HFF-Myc (cell line): ENCODE data around the gene PSMC2.

Experiments
- DNase-seq: peaks from one replicate; pipeline ENCODE4 v3.0.0-alpha.2; 2011; ENCODE audit warnings: low read depth; ENCODE audit errors: extremely low read depth
- H3K4me3 ChIP-seq: replicated peaks from 2 replicates; pipeline ENCODE4 v1.5.1; 2011; ENCODE audit warnings: low read depth, mild to moderate bottlenecking, control low read depth, low read length
- CTCF ChIP-seq: IDR thresholded peaks from 2 replicates; pipeline ENCODE4 v1.5.1; 2012; ENCODE audit warnings: mild to moderate bottlenecking, low read depth, low read length, control low read depth; ENCODE audit errors: missing control alignments

PSMC2 gene

GRCh38 chr7:103369432-103369831 lies 22.0 kb downstream of the PSMC2 start:
- TF ChIP-seq CTCF = no peak
- DNase-seq = no peak
- H3K4me3 ChIP-seq = no peak overlapping the region

GRCh38 chr7:103373866-103374643 lies 26.6 kb downstream of the PSMC2 start:
- H3K4me3 ChIP-seq = no peak overlapping the region
- DNase-seq = no peak
- TF ChIP-seq CTCF = no peak

GRCh38 chr7:103379270-103379975 lies 32.0 kb downstream of the PSMC2 start:
- TF ChIP-seq CTCF = no peak
- no peak overlapping the region for H3K4me3 ChIP-seq
- DNase-seq = no peak

GRCh38 chr7:103380395-103381191 lies 33.1 kb downstream of the PSMC2 start:
- DNase-seq = no peak
- H3K4me3 ChIP-seq = no peak overlapping the region
- TF ChIP-seq CTCF = no peak

- no peak for TF ChIP-seq CTCF
- no peak overlapping the region for H3K4me3 ChIP-seq
- DNase-seq = no peak
These were observed 34.0 kb downstream of the PSMC2 start for GRCh38 chr7:103381280-103382031.

- TF ChIP-seq CTCF = no peak
- no peak for DNase-seq
- no peak overlapping the region for H3K4me3 ChIP-seq
These were observed 34.6 kb downstream of the PSMC2 start for GRCh38 chr7:103382032-103382402.
